GM23338 (cell line): Measurements from ENCODE around the gene TOP2A.

Experiments used
- CTCF ChIP-seq, 2 experiments: fragments of 200-600 bp in 1 of 2; sonication (generic) in 1 of 2; conservative IDR thresholded peaks; 2 replicates each; pipeline versions ENCODE4 v1.5.1 to v1.6.1; 2016 to 2017; ENCODE audit warnings: antibody characterized with exemption in 2 of 2, low read depth in 2 of 2, mild to moderate bottlenecking in 2 of 2, moderate library complexity in 1 of 2
- EZH2 ChIP-seq: fragments of 200-600 bp; sonication (generic); IDR thresholded peaks from one replicate; pipeline ENCODE4 v1.8.0; 2017; ENCODE audit warnings: antibody characterized with exemption, mild to moderate bottlenecking, low read depth; ENCODE audit not compliant: unreplicated experiment
- EZH2phosphoT487 ChIP-seq: fragments of 200-600 bp; sonication (generic); IDR thresholded peaks from one replicate; pipeline ENCODE4 v1.8.1; 2018; ENCODE audit warnings: antibody characterized with exemption; ENCODE audit not compliant: unreplicated experiment
- JUNB ChIP-seq: IDR thresholded peaks from one replicate; pipeline ENCODE4 v1.6.1; 2016; ENCODE audit warnings: antibody characterized with exemption; ENCODE audit not compliant: unreplicated experiment
- NANOG ChIP-seq: IDR thresholded peaks from 2 replicates; pipeline ENCODE4 v1.6.1; 2016; ENCODE audit warnings: antibody characterized with exemption, borderline replicate concordance
- POLR2AphosphoS5 ChIP-seq: IDR thresholded peaks from 2 replicates; pipeline ENCODE4 v1.6.1; 2016; ENCODE audit warnings: antibody characterized with exemption, low read depth
- REST ChIP-seq: IDR thresholded peaks from one replicate; pipeline ENCODE4 v1.6.1; 2018; ENCODE audit warnings: antibody characterized with exemption; ENCODE audit not compliant: unreplicated experiment
- ZNF331 ChIP-seq: fragments of 250-450 bp; sonication (Bioruptor Pico); IDR thresholded peaks from 2 replicates; pipeline ENCODE4 v1.5.0; 2020; ENCODE audit warnings: low read depth, mild to moderate bottlenecking, moderate library complexity
- TF ChIP-seq, protein P1 (sequence below): IDR thresholded peaks from 2 replicates; pipeline ENCODE4 v1.6.1; 2016; ENCODE audit warnings: antibody characterized with exemption

DNA sequence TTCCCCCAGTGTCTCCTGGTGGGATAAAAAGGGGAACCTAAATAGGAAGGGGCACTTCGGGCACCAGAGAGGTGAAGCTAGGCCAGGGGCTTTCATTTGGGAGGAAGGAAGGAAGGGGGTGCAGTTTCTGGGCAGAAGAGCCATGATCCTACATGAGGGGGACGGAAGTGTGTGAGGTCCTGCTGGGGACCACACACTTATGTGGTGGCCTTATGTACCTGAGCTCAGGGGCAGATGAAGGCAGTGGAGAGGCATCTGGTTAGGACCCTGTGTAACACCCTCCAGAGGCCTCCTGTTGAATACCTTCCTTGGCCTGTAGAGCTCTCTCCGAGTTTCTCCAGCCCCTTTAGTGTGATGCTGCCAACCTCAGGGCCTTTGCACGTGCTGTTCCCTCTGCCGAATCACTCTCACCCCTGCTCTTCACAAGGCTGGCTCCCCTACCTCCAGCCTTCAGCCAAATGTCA, 46.7 kb upstream of the TOP2A start:
- TF ChIP-seq CTCF (conservative IDR thresholded peaks at IDR 0.05; ENCODE audit: low read depth in 2 of 2) (no peak), EZH2 (no peak), REST (no peak), POLR2AphosphoS5 (no peak), EZH2phosphoT487 (no peak), JUNB (no peak), NANOG (no peak), ZNF331 (no peak)
- TF ChIP-seq, protein P1, sequence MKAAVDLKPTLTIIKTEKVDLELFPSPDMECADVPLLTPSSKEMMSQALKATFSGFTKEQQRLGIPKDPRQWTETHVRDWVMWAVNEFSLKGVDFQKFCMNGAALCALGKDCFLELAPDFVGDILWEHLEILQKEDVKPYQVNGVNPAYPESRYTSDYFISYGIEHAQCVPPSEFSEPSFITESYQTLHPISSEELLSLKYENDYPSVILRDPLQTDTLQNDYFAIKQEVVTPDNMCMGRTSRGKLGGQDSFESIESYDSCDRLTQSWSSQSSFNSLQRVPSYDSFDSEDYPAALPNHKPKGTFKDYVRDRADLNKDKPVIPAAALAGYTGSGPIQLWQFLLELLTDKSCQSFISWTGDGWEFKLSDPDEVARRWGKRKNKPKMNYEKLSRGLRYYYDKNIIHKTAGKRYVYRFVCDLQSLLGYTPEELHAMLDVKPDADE, result no peak
